T-helper 2 cell treated with Interferon-gamma antibody and Interleukin-4, amounts not matched to agents 100 ng/mL and 5 ng/mL, for 36 hours (primary cell): ENCODE results near the gene SAYSD1. TPM values are rescaled to one million over a fixed set of nuclear protein-coding genes. Genes with fewer than 3 reads are reported as not detected.

ENCODE experiments used
- intact Hi-C: fragments of 100-400 bp; cut with micrococcal nuclease; formaldehyde crosslinking; loops from one replicate; pipeline ENCODE4 v1.15.1; 2023
- total RNA-seq: library from RNA; stranded (reverse); gene quantifications from 2 replicates; pipeline ENCODE4 v1.2.3, GENCODE V29; 2022

SAYSD1 gene
- total RNA-seq, 1 donor from 2014 or later: 12.4 TPM

DNA sequence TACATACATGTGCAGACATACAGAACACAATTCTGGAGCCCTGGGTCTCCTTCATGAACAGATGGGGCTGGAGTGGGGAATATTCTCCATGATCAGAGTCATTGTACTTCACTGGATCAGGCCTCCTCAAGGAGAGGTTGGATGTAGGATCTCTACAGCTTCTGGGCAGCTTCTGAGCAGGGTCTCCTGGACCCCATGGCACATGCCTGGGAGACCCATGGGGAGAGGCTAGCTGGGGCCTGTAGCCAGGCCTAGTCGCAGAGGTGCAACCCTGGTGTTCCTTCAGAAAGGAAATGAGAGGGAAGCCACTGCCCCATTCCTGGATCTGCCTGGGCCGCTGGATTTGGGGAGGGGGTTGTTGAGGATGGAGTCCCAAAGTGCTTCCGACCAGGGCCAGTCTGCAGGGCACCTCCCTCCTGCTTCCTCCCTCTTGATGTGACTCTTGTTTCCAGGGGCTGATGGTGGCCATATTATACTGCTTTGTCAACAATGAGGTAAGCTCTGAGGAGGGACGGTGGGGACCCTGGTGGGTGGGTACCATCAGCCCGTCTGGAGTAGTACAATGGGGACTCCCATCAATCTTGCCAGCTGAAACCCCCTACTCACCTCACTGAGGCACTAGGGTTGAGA lies 34.6 kb downstream of the SAYSD1 start:
- intact Hi-C loops: loop anchor here (10.0 kb wide), 1 partner anchor 224 kb away; no protein-coding TSS in a partner anchor

DNA sequence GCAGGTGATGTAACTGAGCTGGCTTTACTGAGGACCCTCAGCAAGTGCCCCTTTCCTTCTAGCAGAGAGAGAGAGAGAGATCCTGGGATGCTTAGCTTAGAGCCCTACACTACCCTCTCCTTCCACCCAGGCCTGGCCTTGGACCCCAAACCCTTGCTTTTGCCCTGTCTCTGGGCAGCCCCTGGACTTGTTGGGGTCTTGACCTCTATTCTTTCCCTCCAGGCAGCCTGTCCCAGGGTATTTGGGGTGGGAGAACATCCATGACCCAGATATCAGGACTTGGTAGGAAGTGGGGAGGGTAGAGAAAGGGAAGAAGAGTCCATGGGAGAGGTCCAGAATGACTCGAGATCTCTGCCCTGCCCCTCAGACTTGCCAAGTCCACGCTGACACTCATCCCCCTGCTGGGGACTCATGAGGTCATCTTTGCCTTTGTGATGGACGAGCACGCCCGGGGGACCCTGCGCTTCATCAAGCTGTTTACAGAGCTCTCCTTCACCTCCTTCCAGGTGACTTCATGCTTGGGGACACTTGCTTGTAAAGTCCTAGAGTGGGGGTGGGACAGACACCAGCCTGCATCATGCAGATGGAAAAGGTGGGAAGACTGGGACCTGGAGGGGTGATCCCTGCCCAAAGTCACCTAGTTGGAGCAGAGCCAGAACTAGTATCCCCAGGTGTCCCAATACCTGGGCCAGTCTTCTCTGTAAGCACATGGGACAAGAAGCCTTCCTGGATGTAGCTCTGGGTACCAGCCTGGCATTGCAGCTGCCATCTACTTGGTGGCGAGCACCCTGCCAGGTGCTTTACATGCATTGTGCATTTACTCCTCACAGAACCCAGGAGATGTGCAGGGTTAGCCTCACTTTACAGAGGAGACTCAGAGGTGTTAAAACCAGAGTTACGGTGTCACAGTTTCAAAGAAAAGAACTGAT lies 35.5 kb downstream of the SAYSD1 start:
- intact Hi-C loops: loop anchor here (10.0 kb wide), 1 partner anchor 225 kb away; no protein-coding TSS in a partner anchor

GRCh38 chr6:39078695-39079094 lies 36.3 kb downstream of the SAYSD1 start:
- intact Hi-C loops: no loop called here

- intact Hi-C loops: no loop called here
These were observed 36.9 kb downstream of the SAYSD1 start for GRCh38 chr6:39077882-39078594.

GRCh38 chr6:39076623-39077535 lies 38.1 kb downstream of the SAYSD1 start:
- intact Hi-C loops: no loop called here

DNA sequence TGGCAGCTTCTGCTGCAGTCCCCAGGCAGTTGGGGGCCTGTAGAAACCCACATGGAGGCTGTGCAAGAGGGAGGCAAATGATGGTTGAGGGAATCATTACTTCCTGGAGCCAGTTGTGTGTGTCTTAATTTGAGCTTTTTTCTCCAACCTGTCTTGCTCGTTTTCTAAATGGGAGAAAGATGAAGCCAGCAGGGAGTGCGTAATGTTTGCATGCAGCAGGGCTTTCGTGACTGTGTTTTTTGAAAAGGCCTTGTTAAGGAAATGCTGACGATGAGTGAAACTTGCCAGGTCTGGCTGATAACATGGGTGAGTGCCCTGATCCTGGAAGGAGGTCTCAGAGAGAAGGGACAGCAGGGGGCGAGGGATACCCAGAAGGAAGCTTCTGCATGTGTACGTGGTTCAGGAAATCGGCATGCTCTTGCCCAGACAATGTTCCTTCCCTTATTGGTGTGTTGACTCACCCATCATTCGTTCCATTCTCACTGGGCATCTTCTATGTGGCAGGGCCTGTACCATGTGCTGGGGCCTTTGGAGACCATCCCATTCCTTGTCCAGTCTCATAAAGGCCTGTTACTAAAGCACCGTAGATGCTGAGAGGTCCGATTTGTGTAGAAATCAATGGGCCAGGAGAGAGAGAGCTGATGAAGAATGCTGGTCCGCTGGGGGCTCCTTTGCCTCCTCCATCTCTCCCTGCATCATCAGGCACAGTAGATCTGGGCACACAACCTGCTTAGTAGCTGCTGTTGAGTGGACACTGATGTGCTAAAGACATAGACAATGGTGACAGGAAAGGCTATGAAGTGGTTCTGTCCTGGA lies 39.0 kb downstream of the SAYSD1 start:
- intact Hi-C loops: no loop called here

GRCh38 chr6:39075010-39075686 lies 39.8 kb downstream of the SAYSD1 start:
- intact Hi-C loops: no loop called here

DNA sequence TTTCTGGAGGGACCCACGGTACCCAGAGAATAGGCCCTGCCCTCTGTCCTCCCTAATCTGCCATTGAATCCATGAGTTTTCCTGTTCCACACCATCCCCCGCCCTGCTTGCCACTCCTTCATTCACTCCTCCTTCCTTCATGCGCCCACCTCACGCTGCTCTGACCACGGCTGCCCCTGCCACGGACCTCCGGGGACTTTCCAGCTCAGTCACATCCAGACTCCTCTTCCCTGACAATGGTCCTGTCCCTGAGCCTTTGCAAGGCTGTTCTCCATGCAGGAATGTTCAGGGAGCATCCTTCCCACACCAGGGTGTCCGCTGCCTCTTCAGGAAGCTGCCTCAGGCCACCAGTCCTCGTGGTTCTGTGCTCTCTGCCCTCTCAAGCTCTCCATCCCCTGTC lies 40.5 kb downstream of the SAYSD1 start:
- intact Hi-C loops: no loop called here

DNA sequence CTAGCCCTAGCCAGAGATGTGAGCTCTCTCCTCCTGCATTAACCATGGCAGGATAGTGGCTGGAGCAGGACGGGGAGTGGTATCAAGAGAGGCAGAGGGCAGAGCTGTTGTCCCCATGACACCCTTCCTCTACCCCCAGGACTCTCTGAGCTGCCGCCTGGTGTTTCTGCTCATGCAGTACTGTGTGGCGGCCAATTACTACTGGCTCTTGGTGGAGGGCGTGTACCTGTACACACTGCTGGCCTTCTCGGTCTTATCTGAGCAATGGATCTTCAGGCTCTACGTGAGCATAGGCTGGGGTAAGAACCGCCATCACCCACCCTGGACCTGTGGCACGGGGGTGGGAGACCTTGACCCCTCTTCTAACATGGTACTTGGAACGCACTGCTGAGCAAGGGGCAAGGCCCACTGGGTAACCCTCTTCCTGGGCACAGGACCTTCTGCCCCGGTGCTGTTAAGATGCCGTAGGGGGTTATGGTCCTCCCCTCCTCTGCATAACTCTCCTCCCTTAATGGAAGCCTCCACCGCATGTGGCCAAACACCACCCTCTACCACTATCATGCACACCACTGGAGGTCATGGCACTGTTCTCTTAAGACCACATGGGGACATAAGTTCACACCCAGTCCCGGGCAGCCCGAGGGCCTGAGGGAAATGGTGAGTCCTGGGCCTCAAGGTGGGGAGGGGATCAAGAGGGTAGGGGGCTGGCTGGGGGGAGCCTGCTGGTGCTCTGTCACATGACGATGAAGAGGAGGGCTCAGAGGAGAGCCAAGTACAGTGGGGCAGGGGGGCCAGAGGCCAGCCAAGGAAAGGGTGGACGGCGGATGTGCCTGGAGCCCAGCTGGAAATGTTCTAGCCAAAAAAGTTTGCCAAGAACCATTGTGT lies 41.3 kb downstream of the SAYSD1 start:
- intact Hi-C loops: no loop called here

DNA sequence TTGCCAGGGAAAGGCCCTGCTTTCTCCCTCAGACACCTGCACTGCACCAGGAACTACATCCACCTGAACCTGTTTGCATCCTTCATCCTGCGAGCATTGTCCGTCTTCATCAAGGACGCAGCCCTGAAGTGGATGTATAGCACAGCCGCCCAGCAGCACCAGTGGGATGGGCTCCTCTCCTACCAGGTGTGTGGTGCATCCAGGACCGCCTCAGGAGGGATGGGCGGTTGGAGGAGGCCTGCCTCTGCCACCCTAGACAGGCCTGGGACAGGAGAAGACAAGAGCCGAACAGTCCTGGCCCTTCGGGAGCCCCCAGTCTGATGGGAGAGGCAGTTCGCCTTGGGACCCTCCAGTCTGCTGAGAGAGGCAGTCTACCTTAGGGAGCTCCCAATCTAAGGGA lies 42.2 kb downstream of the SAYSD1 start:
- intact Hi-C loops: no loop called here

DNA sequence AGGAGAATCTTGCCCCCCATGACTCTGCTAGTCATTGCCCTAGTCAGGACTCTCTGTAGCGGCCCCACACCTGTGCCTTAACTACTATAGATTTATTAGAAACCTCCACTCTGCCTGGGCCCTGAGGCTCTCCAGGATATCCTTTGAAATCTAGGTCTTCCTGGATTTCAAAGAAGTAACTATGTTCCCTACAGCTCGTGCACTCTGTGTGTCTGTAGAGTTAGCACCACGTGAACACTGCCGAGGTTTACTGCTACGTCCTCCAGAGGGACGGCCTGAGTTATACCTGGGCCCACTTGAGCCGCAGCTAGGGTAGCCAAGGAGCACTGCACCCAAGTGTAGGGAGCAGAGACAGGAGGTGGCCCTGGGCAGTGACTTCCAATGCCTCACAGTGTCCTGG lies 46.6 kb downstream of the SAYSD1 start:
- intact Hi-C loops: no loop called here

- intact Hi-C loops: no loop called here
These were observed 49.4 kb downstream of the SAYSD1 start for GRCh38 chr6:39065561-39065960.

GRCh38 chr6:39063526-39063925 lies 51.5 kb downstream of the SAYSD1 start:
- intact Hi-C loops: no loop called here

GRCh38 chr6:39062014-39062740 lies 52.8 kb downstream of the SAYSD1 start:
- intact Hi-C loops: no loop called here

- intact Hi-C loops: no loop called here
These were observed 53.4 kb downstream of the SAYSD1 start for GRCh38 chr6:39061588-39061987.

- intact Hi-C loops: no loop called here
These were observed 53.8 kb downstream of the SAYSD1 start for GRCh38 chr6:39061182-39061581.

DNA sequence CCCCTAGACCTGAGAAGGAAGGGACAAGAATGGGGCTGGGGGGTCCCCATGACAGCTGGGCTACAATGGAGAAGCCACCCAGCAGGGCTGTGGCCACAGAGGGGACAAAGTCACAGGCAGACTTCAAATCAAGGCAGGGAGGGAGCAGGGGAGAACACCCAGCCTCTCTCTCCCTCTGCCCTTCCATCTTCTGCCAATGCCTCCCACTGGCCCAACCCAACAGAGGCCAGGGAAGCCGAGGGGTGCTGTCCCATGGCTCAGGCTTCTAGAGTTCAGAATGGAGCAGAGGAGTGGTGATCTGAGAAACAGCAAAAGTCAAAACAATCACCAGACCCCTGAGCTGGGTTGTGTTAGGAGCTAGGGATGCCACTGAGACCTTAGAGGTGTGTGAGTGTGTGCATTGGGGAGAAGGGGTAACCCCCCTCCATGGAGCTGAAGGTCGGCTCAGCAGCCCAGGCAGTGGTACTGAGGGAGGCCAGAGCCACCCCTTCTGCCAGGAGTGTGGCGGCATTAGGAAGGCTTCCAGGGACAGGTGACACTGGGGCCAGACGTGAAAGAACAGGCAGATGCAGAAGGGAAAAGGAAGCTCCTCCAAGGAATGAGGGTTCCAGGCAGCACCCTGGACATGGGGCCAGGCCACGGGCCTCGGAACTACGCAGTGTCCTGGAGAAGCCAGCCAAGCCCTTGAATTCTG lies 54.4 kb downstream of the SAYSD1 start:
- intact Hi-C loops: no loop called here
